ENCODE results near the gene IQSEC3.
A peak's percentile ranks its signal among the peaks of the same experiment; 100 is the strongest.
"Not testable (repeated sequence)": the region's sequence is repeated elsewhere in the genome, so short reads cannot be mapped to it uniquely, and the experiment has no call there.

IQSEC3 gene

GRCh38 chr12:205026-205425 is 138.5 kb downstream of the IQSEC3 start:
- DNase-seq: no peak

- no peak for DNase-seq
Observed at GRCh38 chr12:206746-207440, 140.3 kb downstream of the IQSEC3 start.

- DNase-seq: no peak
Observed at GRCh38 chr12:207804-208203, 141.2 kb downstream of the IQSEC3 start.

- no peak for DNase-seq
Observed at GRCh38 chr12:208813-209212, 142.2 kb downstream of the IQSEC3 start.

- no peak for DNase-seq
Observed at GRCh38 chr12:209246-209645, 142.7 kb downstream of the IQSEC3 start.

- no peak for DNase-seq
Observed at GRCh38 chr12:209851-210250, 143.3 kb downstream of the IQSEC3 start.

GRCh38 chr12:210277-211141 is 143.9 kb downstream of the IQSEC3 start:
- no peak for DNase-seq

GRCh38 chr12:211142-211465 is 144.5 kb downstream of the IQSEC3 start:
- no peak for DNase-seq

GRCh38 chr12:211639-212414 is 145.3 kb downstream of the IQSEC3 start:
- DNase-seq: no peak

GRCh38 chr12:212415-212714 is 145.8 kb downstream of the IQSEC3 start:
- no peak for DNase-seq

- no peak for DNase-seq
Observed at GRCh38 chr12:212715-213526, 146.4 kb downstream of the IQSEC3 start.

- DNase-seq: no peak
Observed at GRCh38 chr12:213527-213932, 147.0 kb downstream of the IQSEC3 start.

GRCh38 chr12:214003-214741 is 147.6 kb downstream of the IQSEC3 start, which contains the start of gene SLC6A12:
Gene SLC6A12, minus strand, starts transcription at chr12:214157. Its CDS starts 4,171 bp downstream, at chr12:209986.
- DNase-seq: no peak

- no peak for DNase-seq
Observed at GRCh38 chr12:215116-215515, 148.5 kb downstream of the IQSEC3 start.

GRCh38 chr12:217029-217428 is 150.5 kb downstream of the IQSEC3 start:
- DNase-seq: not testable (repeated sequence)

GRCh38 chr12:218221-218620 is 151.7 kb downstream of the IQSEC3 start:
- no peak for DNase-seq

- DNase-seq: no peak
Observed at GRCh38 chr12:218728-219590, 152.4 kb downstream of the IQSEC3 start.

- peak; percentile 4 for DNase-seq
Observed at GRCh38 chr12:219891-220352, 153.4 kb downstream of the IQSEC3 start.

- no peak for DNase-seq
Observed at GRCh38 chr12:220491-220890, 153.9 kb downstream of the IQSEC3 start.

GRCh38 chr12:220946-221550 is 154.5 kb downstream of the IQSEC3 start:
- DNase-seq: no peak

GRCh38 chr12:221736-222135 is 155.2 kb downstream of the IQSEC3 start:
- DNase-seq: no peak
